DLD1 (cell line): ENCODE results near the gene ZSCAN22.

Source experiments
- in situ Hi-C: cut with HindIII; loops from 2 replicates; pipeline ENCODE4 v1.10.0; 2017; ENCODE audit warnings: low sequenced_read_pairs

ZSCAN22 gene

DNA sequence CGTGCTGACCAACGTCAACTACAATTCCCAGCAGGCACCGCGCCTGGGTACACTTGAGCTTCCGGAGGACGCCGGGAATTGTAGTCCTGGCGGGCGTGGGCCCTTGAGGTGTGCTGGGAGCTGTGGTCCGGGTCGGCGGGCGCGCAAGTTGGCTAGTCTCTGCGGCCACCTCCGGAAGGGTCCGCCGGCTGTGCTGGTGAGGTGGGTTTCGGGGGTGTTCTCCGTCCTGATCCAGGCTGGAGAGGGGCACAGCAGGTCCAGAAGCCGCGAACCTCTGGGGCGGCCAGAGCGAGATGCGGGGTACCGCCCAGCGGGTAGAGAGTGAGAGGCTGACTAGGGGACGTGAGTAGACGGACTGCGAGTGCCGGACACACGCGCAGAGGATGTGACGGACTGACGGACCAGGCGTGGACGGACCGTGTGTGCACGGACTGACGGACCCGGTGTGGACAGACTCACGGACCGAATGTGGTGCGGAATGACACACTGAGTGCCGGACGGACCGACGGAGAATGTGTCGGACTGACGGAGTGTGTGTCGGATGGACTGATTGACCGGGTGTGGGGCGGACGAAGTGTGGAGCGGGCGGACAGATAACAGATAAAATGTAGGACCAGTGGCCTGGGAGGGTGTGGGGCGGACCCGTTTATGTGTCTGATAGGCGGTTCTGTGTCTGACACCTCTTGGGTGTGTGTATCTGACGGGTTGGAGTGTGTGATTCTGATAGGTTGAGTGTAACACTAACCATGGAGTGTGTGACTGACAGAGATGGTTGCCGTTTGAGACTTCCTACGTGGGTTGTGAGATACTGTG lies at the start of gene ZSCAN22:
TSS of gene ZSCAN22 (plus strand) at position 81 of the 813 bp plus-strand sequence. CDS start 7,809 bp downstream, outside the sequence.
- in situ Hi-C loops = no loop called here

DNA sequence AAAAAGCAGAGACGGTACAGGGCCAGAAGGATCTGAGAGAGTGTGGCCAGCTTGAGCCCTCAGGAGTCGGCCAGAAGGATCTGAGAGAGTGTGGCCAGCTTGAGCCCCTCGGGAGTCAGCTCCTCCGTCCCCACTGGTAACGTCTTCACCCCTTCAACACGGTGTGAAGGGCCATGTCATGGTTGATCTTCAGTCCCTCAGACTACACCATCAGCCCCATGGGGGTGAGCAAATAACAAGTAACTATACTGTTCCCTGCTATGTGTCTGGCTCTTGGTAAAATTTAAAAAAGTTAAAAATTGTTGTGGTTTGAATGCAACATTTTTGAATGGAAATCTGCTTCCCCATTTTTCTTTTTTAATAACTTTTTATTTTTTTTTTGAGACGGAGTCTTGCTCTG lies 49.6 kb upstream of the ZSCAN22 start:
- in situ Hi-C loops = no loop called here

DNA sequence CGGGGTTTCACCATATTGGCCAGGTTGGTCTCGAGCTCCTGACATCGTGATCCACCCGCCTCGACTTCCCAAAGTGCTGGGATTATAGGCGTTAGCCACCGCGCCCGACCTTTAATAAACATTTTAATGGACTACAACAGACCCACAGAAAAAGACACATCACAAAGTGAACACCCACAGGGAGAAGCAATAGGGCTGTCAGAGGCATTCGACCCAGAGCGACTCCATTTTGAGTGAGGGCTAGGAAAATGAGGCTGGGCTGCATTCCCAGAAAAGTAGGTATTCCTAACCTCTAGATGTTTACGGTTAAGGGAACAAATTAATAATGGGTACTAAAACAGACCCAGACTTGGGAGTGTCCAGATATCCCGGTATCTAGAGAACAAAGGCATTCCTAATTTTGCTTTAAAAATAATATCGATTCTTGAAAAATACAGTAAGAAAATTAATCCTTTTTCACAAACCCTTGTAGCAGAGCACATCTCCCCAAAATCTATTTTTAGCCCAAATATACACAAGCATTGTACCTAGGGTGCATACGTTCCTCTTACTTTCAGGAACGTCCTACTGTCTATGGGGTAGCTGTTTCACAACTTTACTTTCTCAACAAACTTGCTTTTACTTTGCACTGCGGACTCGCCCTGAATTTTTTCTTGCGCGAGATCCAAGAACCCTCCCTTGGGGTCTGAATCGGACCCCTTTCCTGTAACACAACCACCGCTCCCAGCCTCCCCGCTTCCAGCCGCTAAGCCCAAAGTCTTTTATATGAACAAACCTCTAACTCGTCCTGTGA lies 48.9 kb upstream of the ZSCAN22 start:
- in situ Hi-C loops = no loop called here

DNA sequence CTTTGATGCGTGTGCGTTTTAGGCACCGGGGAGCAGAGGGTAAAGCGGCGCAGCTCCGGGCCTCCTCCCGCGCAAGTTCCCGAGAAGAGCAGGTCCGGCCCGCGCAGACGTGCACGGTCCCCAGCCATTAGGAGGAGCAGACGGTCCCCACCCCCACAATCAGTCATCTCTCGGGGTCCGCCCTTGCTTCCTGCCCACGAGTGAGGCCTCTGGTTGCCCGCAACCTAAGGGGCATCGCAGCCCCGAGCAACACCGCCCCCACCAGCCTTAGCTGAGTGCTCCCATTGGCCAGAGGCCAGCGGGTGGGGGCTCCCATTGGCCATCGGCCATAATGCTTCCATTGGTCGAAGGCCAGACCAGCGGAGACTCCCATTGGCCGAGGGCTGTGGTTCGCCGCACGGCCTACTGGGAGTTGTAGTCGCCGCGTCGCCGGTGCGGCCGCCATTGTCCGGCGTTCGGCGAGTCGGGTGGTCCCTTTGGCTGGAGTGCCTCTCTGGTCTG lies 48.2 kb upstream of the ZSCAN22 start, which contains the start of gene ZNF8:
TSS of gene ZNF8 (plus strand) at position 415 of the 501 bp plus-strand sequence. CDS start 127 bp downstream, outside the sequence.
- in situ Hi-C loops = no loop called here

DNA sequence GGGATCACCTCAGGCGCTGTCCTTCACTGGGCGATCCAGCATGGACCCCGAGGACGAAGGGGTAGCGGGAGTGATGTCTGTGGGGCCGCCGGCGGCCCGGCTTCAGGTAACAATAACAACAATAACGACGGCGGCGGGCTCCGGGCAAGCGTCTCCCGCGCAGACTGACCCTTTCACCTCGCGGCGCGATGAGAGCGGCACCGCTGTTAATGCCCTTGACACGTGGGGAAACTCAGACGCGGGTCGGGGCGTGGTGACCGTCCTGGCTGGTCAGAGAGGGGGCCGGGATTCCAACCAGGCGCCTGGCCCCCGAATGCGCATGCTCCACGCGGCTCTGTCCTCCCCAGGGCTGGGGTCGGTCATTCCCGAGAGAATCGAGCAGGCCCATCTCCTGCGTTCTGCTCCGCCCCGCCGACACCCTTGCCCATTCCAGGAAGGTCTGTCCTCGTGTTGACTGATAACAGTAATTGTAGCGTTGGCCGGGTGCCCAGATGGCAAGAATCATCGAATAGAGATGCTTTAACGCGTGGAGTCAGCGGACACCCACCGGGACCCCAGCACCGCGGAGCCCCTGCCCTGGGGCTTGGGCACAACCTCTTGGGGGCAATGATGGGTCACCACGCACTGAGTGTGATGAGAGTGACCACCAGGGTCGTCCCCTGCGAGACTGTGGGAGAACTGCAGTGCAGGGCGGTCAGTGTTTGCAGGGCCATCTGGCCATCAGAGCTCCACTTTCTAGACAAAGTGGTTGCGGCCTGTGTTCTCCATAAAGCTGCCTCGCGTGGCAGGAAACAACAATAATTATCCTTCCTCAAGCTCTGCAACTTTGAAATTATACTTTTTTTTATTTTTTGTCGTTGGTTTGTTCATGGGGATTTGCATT lies 47.5 kb upstream of the ZSCAN22 start:
- in situ Hi-C loops = no loop called here

DNA sequence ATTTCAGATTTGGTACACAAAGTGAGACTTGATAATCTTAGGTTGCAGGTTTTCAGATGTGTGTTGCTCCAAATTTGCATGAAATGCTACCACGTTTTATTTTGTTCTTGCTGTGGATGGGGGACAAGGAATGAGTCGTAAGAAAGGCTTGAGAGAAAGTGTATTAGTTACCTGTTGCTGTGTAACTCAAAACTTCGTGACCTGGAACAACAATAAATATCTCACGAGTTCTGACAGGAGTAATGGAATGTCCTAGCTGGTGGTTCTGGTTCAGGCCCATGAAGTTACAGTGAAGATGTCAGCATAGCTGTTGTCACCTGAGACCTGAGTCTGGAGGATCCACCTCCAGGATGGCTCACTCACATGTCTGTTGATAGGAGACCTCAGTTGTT lies 46.9 kb upstream of the ZSCAN22 start:
- in situ Hi-C loops = no loop called here

DNA sequence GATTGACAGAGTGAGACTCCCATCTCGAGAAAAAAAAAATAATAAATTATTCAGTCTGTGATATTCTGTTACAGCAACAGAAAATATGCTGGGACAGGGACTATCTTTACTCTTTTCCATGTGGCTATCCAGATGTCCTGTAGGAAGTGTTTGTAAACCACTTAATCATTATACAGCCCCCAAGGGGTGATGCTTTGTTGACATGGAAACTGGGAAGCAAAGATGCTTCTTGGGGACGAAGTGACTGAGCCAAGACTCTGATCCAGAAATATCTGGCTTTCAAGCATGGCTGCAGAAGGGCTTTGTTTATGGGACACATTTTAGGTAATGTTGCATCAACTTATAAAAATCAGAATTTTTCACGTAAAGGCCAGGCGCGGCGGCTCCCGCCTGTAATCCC lies 42.6 kb upstream of the ZSCAN22 start:
- in situ Hi-C loops = no loop called here

DNA sequence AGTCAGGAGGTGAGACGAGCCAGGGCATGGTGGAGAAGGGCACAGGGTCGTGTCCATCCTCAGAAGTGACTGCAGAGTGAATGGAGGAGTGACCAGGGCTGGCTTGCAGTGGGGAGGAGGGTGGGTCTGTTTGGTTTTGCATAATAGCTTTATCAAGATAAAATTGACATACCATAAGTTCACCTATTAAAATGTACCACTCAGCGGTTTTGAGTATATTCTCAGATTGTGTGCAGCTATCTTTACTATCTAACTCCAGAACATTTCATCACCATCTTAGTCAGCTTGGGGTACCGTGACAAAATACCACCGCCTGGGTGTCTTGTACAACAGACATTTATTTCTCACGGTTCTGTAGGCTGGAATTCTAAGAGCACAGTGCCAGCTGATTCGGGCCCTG lies 34.9 kb upstream of the ZSCAN22 start:
- in situ Hi-C loops = no loop called here

DNA sequence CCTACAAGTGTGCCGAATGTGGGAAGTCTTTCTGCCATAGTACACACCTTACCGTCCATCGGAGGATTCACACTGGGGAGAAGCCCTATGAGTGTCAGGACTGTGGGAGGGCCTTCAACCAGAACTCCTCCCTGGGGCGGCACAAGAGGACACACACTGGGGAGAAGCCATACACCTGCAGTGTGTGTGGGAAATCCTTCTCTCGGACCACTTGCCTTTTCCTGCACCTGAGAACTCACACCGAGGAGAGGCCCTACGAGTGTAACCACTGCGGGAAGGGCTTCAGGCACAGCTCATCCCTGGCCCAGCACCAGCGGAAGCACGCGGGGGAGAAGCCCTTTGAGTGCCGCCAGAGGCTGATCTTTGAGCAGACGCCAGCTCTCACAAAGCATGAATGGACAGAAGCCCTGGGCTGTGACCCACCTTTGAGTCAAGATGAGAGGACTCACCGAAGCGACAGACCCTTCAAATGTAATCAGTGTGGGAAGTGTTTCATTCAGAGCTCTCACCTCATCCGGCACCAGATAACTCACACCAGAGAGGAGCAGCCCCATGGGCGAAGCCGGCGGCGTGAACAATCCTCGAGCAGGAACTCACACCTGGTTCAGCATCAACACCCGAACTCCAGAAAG lies 31.9 kb upstream of the ZSCAN22 start:
- in situ Hi-C loops = no loop called here

DNA sequence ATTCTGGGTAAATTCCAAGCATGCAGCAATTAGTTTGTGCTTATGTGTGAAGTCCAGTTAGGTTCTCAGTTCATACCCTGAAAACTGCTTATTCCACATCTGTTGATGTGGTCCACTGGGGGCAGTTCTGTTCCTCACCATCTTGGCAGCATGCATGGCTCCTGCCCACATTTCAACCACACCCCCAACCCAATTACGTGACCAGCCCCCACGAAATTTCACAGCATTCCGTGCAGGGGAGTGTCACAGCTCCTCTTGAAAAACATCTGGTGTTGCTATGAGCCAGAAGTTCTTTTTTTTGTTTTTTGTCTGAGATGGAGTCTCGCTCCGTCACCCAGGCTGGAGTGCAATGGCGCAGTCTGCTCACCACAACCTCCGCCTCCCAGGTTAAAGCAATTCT lies 30.7 kb upstream of the ZSCAN22 start:
- in situ Hi-C loops = no loop called here

DNA sequence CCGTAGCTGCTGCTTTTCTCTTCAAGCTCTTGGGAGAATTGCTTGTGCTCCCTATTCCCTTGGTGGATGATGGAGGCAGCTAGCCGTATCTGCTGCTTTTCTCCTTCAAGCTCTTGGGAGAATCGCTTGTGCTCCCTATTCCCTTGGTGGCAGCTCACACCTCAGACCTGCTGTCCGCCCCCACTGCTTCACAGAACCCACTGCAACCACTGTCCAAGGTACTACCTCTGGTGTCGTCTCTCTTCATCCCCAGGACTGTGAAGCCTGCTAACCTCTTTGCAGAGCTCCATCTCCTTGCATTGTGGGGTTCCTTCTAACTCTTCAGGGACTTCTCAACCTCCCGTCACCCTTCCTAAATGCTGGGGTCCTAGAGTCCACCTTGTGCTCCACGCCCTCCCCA lies 26.2 kb upstream of the ZSCAN22 start:
- in situ Hi-C loops = no loop called here

DNA sequence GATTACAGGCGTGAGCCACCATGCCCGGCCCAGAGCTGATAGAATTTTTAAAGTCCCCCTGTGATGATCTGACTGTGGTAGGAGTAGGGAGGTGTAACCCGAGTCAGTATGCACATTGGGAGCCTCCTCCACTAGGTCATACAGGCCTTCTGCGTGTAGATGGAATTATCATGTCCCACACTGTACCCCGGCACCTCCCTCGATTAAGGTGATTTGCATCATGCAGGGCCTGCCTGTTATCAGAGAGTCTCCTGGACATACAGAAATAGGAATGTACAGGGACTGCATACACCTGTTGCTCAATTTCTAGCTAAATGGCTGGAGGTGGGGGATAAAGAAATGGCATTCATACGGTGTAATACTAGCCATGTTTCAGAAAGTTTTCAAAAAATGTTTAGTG lies 22.5 kb upstream of the ZSCAN22 start:
- in situ Hi-C loops = no loop called here

DNA sequence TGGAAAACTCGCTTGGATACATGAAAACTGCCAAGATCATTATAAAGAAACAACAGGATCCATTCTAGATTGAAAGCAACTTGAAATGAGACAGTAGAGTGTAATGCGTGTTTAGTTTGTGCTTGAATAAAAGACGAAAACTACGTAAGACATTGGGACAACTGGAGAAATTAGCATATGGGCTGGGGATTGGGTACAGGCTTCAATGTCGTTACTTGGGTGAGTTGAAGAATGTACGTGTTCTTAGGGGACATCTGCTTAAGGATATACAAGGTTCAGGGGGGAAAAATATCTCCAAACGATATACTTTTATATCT lies 22.1 kb upstream of the ZSCAN22 start:
- in situ Hi-C loops = no loop called here

DNA sequence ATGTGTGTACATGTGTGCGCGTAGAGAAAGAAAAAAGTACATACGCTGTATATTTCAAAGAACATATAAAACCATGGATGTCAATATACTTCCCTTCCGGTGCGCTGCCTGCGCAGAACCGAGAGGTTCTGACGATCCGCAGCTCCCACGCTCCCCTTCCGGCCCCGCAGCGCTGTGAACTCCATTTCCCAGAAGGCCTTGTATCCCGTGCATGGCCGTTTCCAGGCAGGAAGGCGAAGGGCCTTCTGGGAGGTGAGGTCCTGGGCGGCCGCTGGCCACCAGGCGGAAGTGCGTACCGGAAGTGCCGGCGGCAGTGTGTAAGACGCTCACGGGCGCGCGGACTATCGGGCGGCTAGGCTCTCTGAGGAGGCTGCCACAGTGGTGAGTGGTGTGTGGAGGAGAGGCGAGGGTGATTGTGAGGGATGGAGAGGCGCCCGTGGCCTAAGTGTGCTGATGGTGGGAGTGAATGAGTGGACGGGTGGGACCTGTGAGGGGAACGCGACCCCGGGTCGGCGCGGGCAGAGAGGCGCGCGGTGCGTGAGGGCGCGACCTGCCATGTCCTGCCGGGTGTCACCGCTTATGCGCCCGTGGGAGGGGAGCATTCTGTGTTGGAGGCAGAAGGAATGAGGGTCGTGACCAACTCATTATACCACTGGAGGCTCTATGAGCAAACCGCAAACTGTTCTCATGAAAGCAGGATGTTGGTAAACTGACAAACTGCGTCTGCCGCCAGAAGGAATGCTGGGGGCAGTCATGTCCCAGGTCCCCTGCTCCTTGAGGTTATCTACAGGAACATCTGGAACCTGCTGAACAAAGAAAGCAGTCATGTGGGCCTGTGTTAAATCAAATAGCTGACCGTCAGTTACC lies 21.5 kb upstream of the ZSCAN22 start, which contains the start of gene ERVK3-1:
TSS of gene ERVK3-1 (plus strand) at position 313 of the 867 bp plus-strand sequence. CDS start 6,792 bp downstream, outside the sequence.
- in situ Hi-C loops = no loop called here

DNA sequence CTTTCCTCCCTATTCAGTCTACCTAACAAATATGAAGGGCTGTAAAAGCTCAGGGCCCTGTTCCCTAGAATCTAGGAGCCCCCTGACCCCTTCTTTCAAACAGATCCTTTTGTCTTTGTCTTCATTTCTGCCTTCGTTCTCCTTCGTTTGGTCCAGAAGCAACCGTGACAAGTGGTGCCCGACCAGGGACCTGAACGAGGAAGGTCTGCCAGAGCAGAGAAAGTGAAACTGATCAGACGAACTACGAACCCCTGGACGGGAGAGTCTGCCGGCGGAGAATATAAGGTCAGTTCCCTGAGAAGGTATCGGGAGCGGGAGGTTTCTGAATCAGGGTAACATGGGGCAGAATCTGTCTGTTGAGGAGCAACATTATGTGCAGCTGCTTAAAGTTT lies 20.9 kb upstream of the ZSCAN22 start:
- in situ Hi-C loops = no loop called here

DNA sequence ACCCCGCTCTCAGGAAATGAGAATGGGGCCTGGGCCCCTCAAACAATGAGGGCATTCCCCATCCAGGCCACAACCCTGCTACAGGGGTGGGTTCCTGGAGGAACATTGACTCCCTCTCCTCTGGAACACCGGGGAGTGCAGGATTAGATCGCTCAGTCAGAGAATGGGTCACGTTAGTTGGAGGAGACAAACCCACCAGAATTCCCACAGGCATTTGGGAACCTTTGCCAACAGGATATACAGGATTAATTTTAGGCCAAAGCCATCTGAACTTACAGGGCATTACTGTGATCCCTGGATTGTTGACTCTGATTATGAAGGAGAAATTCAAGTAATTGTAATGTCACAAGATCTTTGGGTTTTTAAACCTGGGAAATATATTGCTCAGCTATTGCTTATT lies 19.1 kb upstream of the ZSCAN22 start:
- in situ Hi-C loops = no loop called here

DNA sequence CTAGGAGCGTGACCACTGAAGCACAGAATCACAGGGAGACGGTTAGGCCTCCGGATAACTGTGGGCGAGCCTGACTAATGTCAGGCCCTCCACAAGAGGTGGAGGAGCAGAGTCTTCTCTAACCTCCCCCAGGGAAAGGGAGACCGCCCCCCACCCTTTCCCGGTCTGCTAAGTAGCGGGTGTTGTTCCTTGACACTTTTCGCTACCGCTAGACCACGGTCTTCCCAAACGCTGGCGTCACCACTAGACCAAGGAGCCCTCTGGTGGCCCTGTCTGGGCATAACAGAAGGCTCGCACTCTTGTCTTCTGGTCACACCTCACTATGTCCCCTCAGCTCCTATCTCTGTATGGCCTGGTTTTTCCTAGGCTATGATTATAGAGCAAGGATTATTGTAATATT lies 16.1 kb upstream of the ZSCAN22 start:
- in situ Hi-C loops = loop anchor here (10.0 kb wide), 1 partner anchor 76 kb away; no protein-coding TSS in a partner anchor

DNA sequence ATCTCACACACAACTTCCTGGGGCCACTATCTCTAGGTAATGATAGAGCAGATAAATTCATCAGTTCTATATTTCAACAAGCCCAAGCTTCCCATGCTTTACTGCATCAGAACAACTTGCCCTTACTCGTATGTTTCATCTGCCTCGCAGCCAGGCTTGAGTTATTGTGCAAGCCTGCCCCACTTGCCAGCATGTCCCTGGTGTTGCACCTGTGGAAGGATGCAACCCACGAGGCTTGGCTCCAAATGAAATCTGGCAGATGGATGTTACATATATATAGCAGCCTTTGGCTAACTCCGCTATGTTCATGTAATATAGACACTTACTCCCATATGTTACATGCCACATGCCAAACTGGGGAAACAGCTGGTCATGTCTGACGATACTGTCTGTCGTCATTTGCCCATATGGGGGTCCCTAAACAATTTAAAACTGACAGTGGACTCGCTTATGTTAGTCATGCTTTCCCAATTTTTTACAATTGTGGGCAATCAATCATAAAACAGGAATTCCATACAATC lies 15.4 kb upstream of the ZSCAN22 start:
- in situ Hi-C loops = loop anchor here (10.0 kb wide), 1 partner anchor 77 kb away; no protein-coding TSS in a partner anchor

DNA sequence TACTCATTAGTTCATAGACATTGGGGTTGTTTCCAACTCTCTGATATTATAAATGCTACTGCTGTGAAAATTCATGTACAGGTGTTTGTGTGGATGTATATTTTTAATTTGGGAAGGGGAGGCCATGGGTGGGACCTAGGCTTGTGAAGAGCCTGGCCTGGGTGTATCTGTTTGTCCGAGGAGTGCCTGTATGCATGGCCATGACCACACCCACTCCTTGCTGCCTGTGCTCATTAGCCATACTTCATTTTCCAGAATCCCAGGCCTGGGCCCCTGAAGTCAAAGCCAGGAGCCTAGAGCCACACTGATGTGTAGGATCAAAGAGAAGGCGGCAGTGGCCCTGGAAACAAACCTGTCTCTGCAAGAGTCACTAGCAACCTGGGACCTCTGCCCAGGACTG lies 11.2 kb upstream of the ZSCAN22 start:
- in situ Hi-C loops = loop anchor here (10.0 kb wide), 1 partner anchor 81 kb away; no protein-coding TSS in a partner anchor
